Karpas-422 (cell line): Measurements from ENCODE around the gene SUGCT. TPM values are rescaled to one million over a fixed set of nuclear protein-coding genes. Genes with fewer than 3 reads are reported as not detected.

Source experiments
- DNase-seq: peaks from one replicate; pipeline ENCODE4 v3.0.0-alpha.2; 2015
- H2AFZ ChIP-seq: fragments of 200-600 bp; sonication (generic); 2 replicates; pipeline ENCODE4 v1.6.1; 2014; ENCODE audit warnings: antibody characterized with exemption, low read length, mixed read lengths
- H3K27ac ChIP-seq: fragments of 200-600 bp; sonication (generic); 2 replicates; pipeline ENCODE4 v1.5.1; 2014; ENCODE audit warnings: mild to moderate bottlenecking, low read length, moderate library complexity
- H3K27me3 ChIP-seq: fragments of 200-600 bp; sonication (generic); 2 replicates; pipeline ENCODE4 v1.6.1; 2014; ENCODE audit warnings: low read length, mixed read lengths
- H3K36me3 ChIP-seq: fragments of 200-600 bp; sonication (generic); 2 replicates; pipeline ENCODE4 v1.6.1; 2014; ENCODE audit warnings: low read length, mixed read lengths; ENCODE audit not compliant: insufficient read depth
- H3K4me1 ChIP-seq: fragments of 200-600 bp; sonication (generic); 2 replicates; pipeline ENCODE4 v1.6.1; 2014; ENCODE audit warnings: mild to moderate bottlenecking, low read length, mixed read lengths
- H3K4me2 ChIP-seq: fragments of 200-600 bp; sonication (generic); 2 replicates; pipeline ENCODE4 v1.6.1; 2014; ENCODE audit warnings: low read length, low read depth, mild to moderate bottlenecking; ENCODE audit not compliant: poor library complexity, severe bottlenecking
- H3K4me3 ChIP-seq: fragments of 200-600 bp; sonication (generic); 2 replicates; pipeline ENCODE4 v1.5.1; 2014; ENCODE audit warnings: mild to moderate bottlenecking, antibody characterized with exemption, low read length, mixed read lengths
- H3K79me2 ChIP-seq: fragments of 200-600 bp; sonication (generic); 2 replicates; pipeline ENCODE4 v1.6.1; 2014; ENCODE audit warnings: mild to moderate bottlenecking, low read length, mixed read lengths
- H3K9ac ChIP-seq: fragments of 200-600 bp; sonication (generic); 2 replicates; pipeline ENCODE4 v1.6.0; 2014; ENCODE audit warnings: low read length
- H3K9me2 ChIP-seq: fragments of 200-600 bp; sonication (generic), shearing (Covaris generic); replicated peaks from 2 replicates; pipeline ENCODE4 v1.6.0; 2014; ENCODE audit warnings: mild to moderate bottlenecking, low read length, moderate library complexity; ENCODE audit not compliant: insufficient read depth
- H3K9me3 ChIP-seq: fragments of 300-700, 200-600 bp; sonication (generic); 2 replicates; pipeline ENCODE4 v1.6.1; 2014; ENCODE audit warnings: low read length, mixed read lengths
- H4K20me1 ChIP-seq: fragments of 200-600 bp; sonication (generic); 2 replicates; pipeline ENCODE4 v1.6.1; 2014; ENCODE audit warnings: mild to moderate bottlenecking, antibody characterized with exemption, low read length, low read depth; ENCODE audit not compliant: insufficient read depth
- total RNA-seq: library from RNA; depleted of rRNA; stranded (reverse); fragments of >200 nt; shearing (Covaris generic); gene quantifications from 2 replicates; pipeline ENCODE4 v1.2.3, GENCODE V29; 2014; ENCODE audit warnings: low replicate concordance

Gene SUGCT
- total RNA-seq, 1 experiment from 2014 or later, result 0.48 TPM

- no peak overlapping the region for H2AFZ ChIP-seq
- no peaks in the 10 kb centered on the region for H3K27me3 ChIP-seq
- H3K27ac ChIP-seq, result no peak overlapping the region
- no peaks in the 10 kb centered on the region for H3K4me1 ChIP-seq
- no peaks in the 10 kb centered on the region for H3K36me3 ChIP-seq
- no peak for DNase-seq
- H3K4me2 ChIP-seq, result no peak overlapping the region
- no peaks in the 10 kb centered on the region for H4K20me1 ChIP-seq
- no peaks in the 10 kb centered on the region for H3K79me2 ChIP-seq
- H3K9me2 ChIP-seq, result no peaks in the 10 kb centered on the region
- H3K9me3 ChIP-seq, result no peaks in the 10 kb centered on the region
- no peak overlapping the region for H3K9ac ChIP-seq
- no peak overlapping the region for H3K4me3 ChIP-seq
Measured at GRCh38 chr7:40432046-40432445, 297.2 kb downstream of the SUGCT start.

- Histone ChIP-seq H3K9ac (no peak overlapping the region), H3K9me3 (no peaks in the 10 kb centered on the region), H3K4me2 (no peak overlapping the region), H3K36me3 (no peaks in the 10 kb centered on the region), H3K4me1 (no peaks in the 10 kb centered on the region), H4K20me1 (no peaks in the 10 kb centered on the region), H3K4me3 (no peak overlapping the region), H2AFZ (no peak overlapping the region), H3K79me2 (no peaks in the 10 kb centered on the region), H3K27ac (no peak overlapping the region), H3K9me2 (no peaks in the 10 kb centered on the region), H3K27me3 (no peaks in the 10 kb centered on the region)
- no peak for DNase-seq
Measured at GRCh38 chr7:40436710-40437109, 301.9 kb downstream of the SUGCT start.

- no peaks in the 10 kb centered on the region for H3K79me2 ChIP-seq
- no peaks in the 10 kb centered on the region for H3K4me1 ChIP-seq
- no peaks in the 10 kb centered on the region for H3K36me3 ChIP-seq
- H3K9me2 ChIP-seq, result no peaks in the 10 kb centered on the region
- H2AFZ ChIP-seq, result no peak overlapping the region
- no peaks in the 10 kb centered on the region for H3K9me3 ChIP-seq
- DNase-seq, result no peak
- H3K4me3 ChIP-seq, result no peak overlapping the region
- no peak overlapping the region for H3K4me2 ChIP-seq
- no peak overlapping the region for H3K27ac ChIP-seq
- H3K9ac ChIP-seq, result no peak overlapping the region
- no peaks in the 10 kb centered on the region for H3K27me3 ChIP-seq
- H4K20me1 ChIP-seq, result no peaks in the 10 kb centered on the region
Measured at GRCh38 chr7:40437498-40437897, 302.7 kb downstream of the SUGCT start.

GRCh38 chr7:40437936-40438634, 303.3 kb downstream of the SUGCT start:
- no peaks in the 10 kb centered on the region for H3K9me2 ChIP-seq
- no peak for DNase-seq
- H3K9me3 ChIP-seq, result no peaks in the 10 kb centered on the region
- no peak overlapping the region for H3K4me3 ChIP-seq
- H3K9ac ChIP-seq, result no peak overlapping the region
- no peaks in the 10 kb centered on the region for H3K27me3 ChIP-seq
- H2AFZ ChIP-seq, result peak overlapping the region; percentile 36; the same call in 1 of the 2 replicates
- H3K4me2 ChIP-seq, result no peak overlapping the region
- no peak overlapping the region for H3K27ac ChIP-seq
- H4K20me1 ChIP-seq, result no peaks in the 10 kb centered on the region
- no peaks in the 10 kb centered on the region for H3K36me3 ChIP-seq
- H3K79me2 ChIP-seq, result no peaks in the 10 kb centered on the region
- H3K4me1 ChIP-seq, result no peaks in the 10 kb centered on the region

GRCh38 chr7:40439686-40440085, 304.9 kb downstream of the SUGCT start:
- Histone ChIP-seq H3K9ac (no peak overlapping the region), H2AFZ (no peak overlapping the region), H3K36me3 (no peaks in the 10 kb centered on the region), H3K4me3 (no peak overlapping the region), H3K9me3 (no peaks in the 10 kb centered on the region), H3K79me2 (no peaks in the 10 kb centered on the region), H3K27me3 (no peaks in the 10 kb centered on the region), H4K20me1 (no peaks in the 10 kb centered on the region), H3K27ac (no peak overlapping the region), H3K9me2 (no peaks in the 10 kb centered on the region), H3K4me2 (no peak overlapping the region), H3K4me1 (no peaks in the 10 kb centered on the region)
- DNase-seq, result no peak

- no peak for DNase-seq
- Histone ChIP-seq H3K4me2 (no peak overlapping the region), H3K9me3 (no peaks in the 10 kb centered on the region)
Measured at GRCh38 chr7:40447345-40447744, 312.5 kb downstream of the SUGCT start.

GRCh38 chr7:40455485-40455884, 320.7 kb downstream of the SUGCT start:
- H4K20me1 ChIP-seq, result no peaks in the 10 kb centered on the region
- no peaks in the 10 kb centered on the region for H3K27me3 ChIP-seq
- no peak overlapping the region for H3K4me3 ChIP-seq
- H3K9me3 ChIP-seq, result no peaks in the 10 kb centered on the region
- no peaks in the 10 kb centered on the region for H3K79me2 ChIP-seq
- H3K4me2 ChIP-seq, result no peak overlapping the region
- H3K9ac ChIP-seq, result no peak overlapping the region
- no peak overlapping the region for H3K27ac ChIP-seq
- no peaks in the 10 kb centered on the region for H3K9me2 ChIP-seq
- no peak overlapping the region for H2AFZ ChIP-seq
- H3K4me1 ChIP-seq, result no peaks in the 10 kb centered on the region
- H3K36me3 ChIP-seq, result no peaks in the 10 kb centered on the region
- DNase-seq, result no peak

More at GRCh38 chr7:40447345-40447744, 312.5 kb downstream of the SUGCT start:
- Histone ChIP-seq H2AFZ (no peak overlapping the region), H3K4me1 (no peaks in the 10 kb centered on the region), H3K9me2 (no peaks in the 10 kb centered on the region), H3K4me3 (no peak overlapping the region), H3K36me3 (no peaks in the 10 kb centered on the region), H3K27ac (no peak overlapping the region), H3K9ac (no peak overlapping the region), H3K79me2 (no peaks in the 10 kb centered on the region), H4K20me1 (no peaks in the 10 kb centered on the region), H3K27me3 (no peaks in the 10 kb centered on the region)

- Histone ChIP-seq H3K27me3 (no peaks in the 10 kb centered on the region), H4K20me1 (no peaks in the 10 kb centered on the region), H3K27ac (no peak overlapping the region), H3K9ac (no peak overlapping the region), H3K36me3 (no peaks in the 10 kb centered on the region), H3K4me2 (no peak overlapping the region), H3K79me2 (no peaks in the 10 kb centered on the region), H3K9me3 (no peaks in the 10 kb centered on the region), H3K9me2 (no peaks in the 10 kb centered on the region), H3K4me3 (no peak overlapping the region), H3K4me1 (no peaks in the 10 kb centered on the region), H2AFZ (no peak overlapping the region)
- no peak for DNase-seq
Measured at GRCh38 chr7:40457776-40458480, 323.1 kb downstream of the SUGCT start.
